Peyer's patch (tissue), 4 donors: ENCODE results near the gene PHEX. TPM values are rescaled to one million over a fixed set of nuclear protein-coding genes. Genes with fewer than 3 reads are reported as not detected.

ENCODE experiments used
- DNase-seq, 3 donors: peaks; one replicate each; pipeline ENCODE4 v3.0.0-alpha.2; 2017 to 2019
- H3K27ac ChIP-seq, 4 donors: fragments of 200-600 bp; sonication (generic); one replicate each; pipeline ENCODE4 v1.5.1; 2016 to 2019
- H3K27me3 ChIP-seq, 2 donors: fragments of 200-600 bp; sonication (generic); one replicate each; pipeline ENCODE4 v1.5.1; 2019
- H3K36me3 ChIP-seq, 3 donors: fragments of 200-600 bp; sonication (generic); one replicate each; pipeline ENCODE4 v1.5.1; 2016 to 2019
- H3K4me1 ChIP-seq, 4 donors: fragments of 200-600 bp; sonication (generic); one replicate each; pipeline ENCODE4 v1.5.1; 2016 to 2019
- H3K4me3 ChIP-seq, 4 donors: fragments of 200-600 bp; sonication (generic); 1 replicate in 3 of 4; 2 replicates in 1 of 4; pipeline ENCODE4 v1.5.1; 2016 to 2019; ENCODE audit warnings: mild to moderate bottlenecking in 1 of 4
- H3K9me3 ChIP-seq, 4 donors: fragments of 200-600 bp; sonication (generic); one replicate each; pipeline ENCODE4 v1.5.1; 2016 to 2019; ENCODE audit warnings: mild to moderate bottlenecking in 1 of 4
- CTCF ChIP-seq, 6 experiments: fragments of 450-650 bp in 4 of 6; fragments of 200-600 bp in 2 of 6; sonication (generic) in 1 of 6; IDR thresholded peaks; one replicate each; pipeline ENCODE4 v1.5.1; 2017 to 2019; ENCODE audit warnings: antibody characterized with exemption in 6 of 6, mild to moderate bottlenecking in 3 of 6, moderate library complexity in 1 of 6
- POLR2A ChIP-seq, 2 donors: fragments of 450-650 bp; IDR thresholded peaks; one replicate each; pipeline ENCODE4 v1.5.1; 2017; ENCODE audit warnings: antibody characterized with exemption in 2 of 2, mild to moderate bottlenecking in 2 of 2, moderate library complexity in 2 of 2
- total RNA-seq, 4 donors: library from RNA; depleted of rRNA; stranded (reverse); fragments of >200 nt; gene quantifications; one replicate each; pipeline ENCODE4 v1.1.0, GENCODE V29; 2016

The PHEX gene
- total RNA-seq, 4 donors from 2014 or later, result 2.4 to 20.7 (median 8.7) TPM; not detected in 1

- H3K9me3 ChIP-seq, result no peaks in the 10 kb centered on the region
- no peak for TF ChIP-seq CTCF (IDR thresholded peaks at IDR 0.05)
- no peak for TF ChIP-seq POLR2A (IDR thresholded peaks at IDR 0.05)
- H3K27me3 ChIP-seq, result no peaks in the 10 kb centered on the region
- H3K36me3 ChIP-seq, result no peaks in the 10 kb centered on the region
- no peak for DNase-seq
- no peak overlapping the region for H3K4me3 ChIP-seq
- H3K27ac ChIP-seq, result no peak overlapping the region
- H3K4me1 ChIP-seq, result no peaks in the 10 kb centered on the region
Measured at GRCh38 chrX:22032506-22032905, 381 bp downstream of the PHEX start.

- Histone ChIP-seq H3K27ac (no peak overlapping the region), H3K4me3 (no peak overlapping the region), H3K36me3 (no peaks in the 10 kb centered on the region), H3K9me3 (no peaks in the 10 kb centered on the region), H3K4me1 (no peaks in the 10 kb centered on the region), H3K27me3 (no peaks in the 10 kb centered on the region)
- no peak for TF ChIP-seq CTCF (IDR thresholded peaks at IDR 0.05)
- no peak for TF ChIP-seq POLR2A (IDR thresholded peaks at IDR 0.05)
- no peak for DNase-seq
Measured at GRCh38 chrX:22033818-22034217, 1.7 kb downstream of the PHEX start.

GRCh38 chrX:22035236-22035635 lies 3.1 kb downstream of the PHEX start:
- no peak overlapping the region for H3K27ac ChIP-seq
- TF ChIP-seq POLR2A (IDR thresholded peaks at IDR 0.05) (no peak), CTCF (IDR thresholded peaks at IDR 0.05) (no peak)
- DNase-seq, result no peak

GRCh38 chrX:22037225-22037624 lies 5.1 kb downstream of the PHEX start:
- Histone ChIP-seq H3K4me3 (no peak overlapping the region), H3K4me1 (no peaks in the 10 kb centered on the region), H3K27me3 (no peaks in the 10 kb centered on the region), H3K27ac (no peak overlapping the region), H3K36me3 (no peaks in the 10 kb centered on the region), H3K9me3 (no peaks in the 10 kb centered on the region)
- no peak for TF ChIP-seq CTCF (IDR thresholded peaks at IDR 0.05)
- TF ChIP-seq POLR2A (IDR thresholded peaks at IDR 0.05), result no peak
- DNase-seq, result no peak

More at GRCh38 chrX:22035236-22035635, 3.1 kb downstream of the PHEX start:
- Histone ChIP-seq H3K4me3 (no peak overlapping the region), H3K36me3 (no peaks in the 10 kb centered on the region), H3K27me3 (no peaks in the 10 kb centered on the region), H3K9me3 (no peaks in the 10 kb centered on the region), H3K4me1 (no peaks in the 10 kb centered on the region)

- TF ChIP-seq POLR2A (IDR thresholded peaks at IDR 0.05), result no peak
- no peak overlapping the region for H3K4me3 ChIP-seq
- H3K4me1 ChIP-seq, result no peaks in the 10 kb centered on the region
- DNase-seq, result no peak
- H3K36me3 ChIP-seq, result no peaks in the 10 kb centered on the region
- no peaks in the 10 kb centered on the region for H3K9me3 ChIP-seq
- no peaks in the 10 kb centered on the region for H3K27me3 ChIP-seq
- no peak overlapping the region for H3K27ac ChIP-seq
Measured at GRCh38 chrX:22037911-22038537, 5.9 kb downstream of the PHEX start.

GRCh38 chrX:22039541-22039940 lies 7.4 kb downstream of the PHEX start:
- no peaks in the 10 kb centered on the region for H3K27me3 ChIP-seq
- no peak for TF ChIP-seq CTCF (IDR thresholded peaks at IDR 0.05)
- TF ChIP-seq POLR2A (IDR thresholded peaks at IDR 0.05), result no peak
- no peaks in the 10 kb centered on the region for H3K9me3 ChIP-seq
- no peaks in the 10 kb centered on the region for H3K4me1 ChIP-seq
- H3K36me3 ChIP-seq, result no peaks in the 10 kb centered on the region
- no peak overlapping the region for H3K27ac ChIP-seq
- H3K4me3 ChIP-seq, result no peak overlapping the region
- DNase-seq, result no peak
